HFFc6 (cell line): Measurements from ENCODE around the gene FAF2. TPM values are rescaled to one million over a fixed set of nuclear protein-coding genes. Genes with fewer than 3 reads are reported as not detected.
"Not testable (repeated sequence)": the region's sequence is repeated elsewhere in the genome, so short reads cannot be mapped to it uniquely, and the experiment has no call there.

Experiments used
- DNase-seq: peaks from one replicate; pipeline ENCODE4 v3.0.0-alpha.2; 2018
- H3K27ac Mint-ChIP-seq: 2 replicates; pipeline ENCODE4 v1.8.0; 2020; ENCODE audit warnings: mild to moderate bottlenecking, mixed read lengths
- H3K27me3 Mint-ChIP-seq: 2 replicates; pipeline ENCODE4 v1.8.0; 2021; ENCODE audit warnings: mild to moderate bottlenecking, moderate library complexity, mixed read lengths; ENCODE audit not compliant: insufficient read depth
- H3K36me3 Mint-ChIP-seq: 2 replicates; pipeline ENCODE4 v1.8.0; 2021; ENCODE audit warnings: low read depth, mixed read lengths
- H3K4me1 Mint-ChIP-seq: 2 replicates; pipeline ENCODE4 v1.8.0; 2020; ENCODE audit warnings: low read depth, mixed read lengths
- H3K4me3 Mint-ChIP-seq: 2 replicates; pipeline ENCODE4 v1.8.0; 2020; ENCODE audit warnings: mild to moderate bottlenecking, moderate library complexity, mixed read lengths
- H3K9me3 Mint-ChIP-seq: 2 replicates; pipeline ENCODE4 v1.8.0; 2020; ENCODE audit warnings: mild to moderate bottlenecking, mixed read lengths
- CTCF ChIP-seq: fragments of 200-600 bp; sonication (generic); IDR thresholded peaks from 2 replicates; pipeline ENCODE4 v1.5.0; 2021; ENCODE audit warnings: antibody characterized with exemption, mild to moderate bottlenecking
- total RNA-seq, 6 experiments: library from RNA; stranded (reverse); fragmentation: NEBNext Ultra II Directional; extraction: Animal tissue kit (Norgen Biotek cat#: 25700); gene quantifications; 2 replicates in 1 of 6; 3 replicates in 5 of 6; pipeline ENCODE4 v1.2.3, GENCODE V29; 2021

FAF2 gene
- total RNA-seq, 6 experiments from 2014 or later, result 43.4 to 53.1 (median 49.3) TPM

GRCh38 chr5:176406436-176407052, 41.6 kb upstream of the FAF2 start:
- no peak overlapping the region for H3K4me3 Mint-ChIP-seq
- H3K9me3 Mint-ChIP-seq, result no peaks in the 10 kb centered on the region
- no peak for DNase-seq
- H3K27me3 Mint-ChIP-seq, result no peaks in the 10 kb centered on the region; the same call in 1 of the 2 replicates
- peaks cover 11% of the 10 kb centered on the region for H3K4me1 Mint-ChIP-seq
- no peak overlapping the region for H3K27ac Mint-ChIP-seq
- peaks cover 28% of the 10 kb centered on the region; the same call in 1 of the 2 replicates for H3K36me3 Mint-ChIP-seq
- no peak for TF ChIP-seq CTCF

DNA sequence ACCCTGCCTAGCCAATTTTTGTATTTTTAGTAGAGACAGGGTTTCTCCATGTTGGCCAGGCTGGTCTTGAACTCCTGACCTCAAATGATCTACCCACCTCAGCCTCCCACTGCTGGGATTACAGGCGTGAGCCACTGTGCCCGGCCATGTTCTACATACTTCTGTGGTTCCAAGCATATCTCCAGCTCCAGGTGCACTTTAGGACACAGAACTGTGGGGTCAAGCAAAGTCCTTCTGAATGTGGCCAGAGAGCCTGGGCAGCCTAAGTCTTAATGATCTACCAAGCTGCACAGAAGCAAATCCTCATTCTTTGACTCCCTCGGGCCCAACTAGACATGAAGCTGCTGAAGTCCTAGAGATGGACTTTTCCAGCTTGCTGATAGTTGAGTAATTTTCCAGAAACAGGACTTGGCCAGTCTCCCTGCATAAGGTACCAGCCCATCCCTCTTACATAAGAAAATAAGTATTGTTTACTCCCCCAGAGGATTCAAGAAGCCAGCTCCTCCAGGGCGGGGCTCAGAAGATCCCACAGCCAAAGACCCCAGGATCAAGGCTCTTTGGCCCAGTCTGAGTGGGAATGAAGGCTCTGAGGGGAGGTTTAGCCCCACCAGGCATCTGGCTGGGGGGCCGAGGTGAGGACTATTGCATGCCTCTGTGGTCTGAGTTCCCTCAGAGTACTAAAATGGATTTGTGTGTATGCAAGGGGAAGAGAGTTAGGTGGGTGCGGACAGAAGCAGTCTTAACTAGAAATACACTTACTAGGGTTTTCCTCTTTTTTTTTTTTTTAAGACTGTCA, 40.5 kb upstream of the FAF2 start:
- peaks cover 24% of the 10 kb centered on the region; the same call in 1 of the 2 replicates for H3K36me3 Mint-ChIP-seq
- TF ChIP-seq CTCF, result no peak
- H3K4me3 Mint-ChIP-seq, result no peak overlapping the region
- H3K27me3 Mint-ChIP-seq, result no peaks in the 10 kb centered on the region; the same call in 1 of the 2 replicates
- H3K9me3 Mint-ChIP-seq, result no peaks in the 10 kb centered on the region
- peaks cover 22% of the 10 kb centered on the region for H3K4me1 Mint-ChIP-seq
- DNase-seq, result no peak
- no peak overlapping the region for H3K27ac Mint-ChIP-seq

DNA sequence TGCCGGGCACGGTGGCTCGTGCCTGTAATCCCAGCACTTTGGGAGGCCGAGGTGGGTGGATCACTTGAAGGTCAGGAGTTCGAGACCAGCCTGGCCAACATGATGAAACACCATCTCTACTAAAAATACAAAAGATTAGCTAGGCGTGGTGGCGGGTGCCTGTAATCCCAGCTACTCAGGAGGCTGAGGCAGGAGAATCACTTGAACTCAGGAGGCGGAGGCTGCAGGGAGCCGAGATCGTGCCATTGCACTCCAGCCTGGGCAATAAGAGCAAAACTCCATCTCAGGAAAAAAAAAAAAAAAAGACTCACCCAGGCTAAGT, 40.0 kb upstream of the FAF2 start:
- Mint-ChIP-seq H3K36me3 (peaks cover 22% of the 10 kb centered on the region; the same call in 1 of the 2 replicates), H3K4me1 (peaks cover 27% of the 10 kb centered on the region)
- H3K27me3 Mint-ChIP-seq, H3K27ac Mint-ChIP-seq, H3K9me3 Mint-ChIP-seq, DNase-seq, H3K4me3 Mint-ChIP-seq: not testable (repeated sequence)

GRCh38 chr5:176408590-176408989, 39.6 kb upstream of the FAF2 start:
- Mint-ChIP-seq H3K27ac (no peak overlapping the region), H3K9me3 (no peaks in the 10 kb centered on the region), H3K27me3 (no peaks in the 10 kb centered on the region; the same call in 1 of the 2 replicates), H3K36me3 (peaks cover 22% of the 10 kb centered on the region; the same call in 1 of the 2 replicates), H3K4me1 (peaks cover 31% of the 10 kb centered on the region), H3K4me3 (no peak overlapping the region)
- no peak for DNase-seq
- no peak for TF ChIP-seq CTCF

- no peak for DNase-seq
- peaks cover 43% of the 10 kb centered on the region for H3K4me1 Mint-ChIP-seq
- H3K27me3 Mint-ChIP-seq, result no peaks in the 10 kb centered on the region; the same call in 1 of the 2 replicates
- TF ChIP-seq CTCF, result no peak
- peak overlapping the region; percentile 18; the same call in 1 of the 2 replicates for H3K27ac Mint-ChIP-seq
- H3K4me3 Mint-ChIP-seq, result no peak overlapping the region
- peaks cover 22% of the 10 kb centered on the region; the same call in 1 of the 2 replicates for H3K36me3 Mint-ChIP-seq
- no peaks in the 10 kb centered on the region for H3K9me3 Mint-ChIP-seq
These were observed 38.4 kb upstream of the FAF2 start for GRCh38 chr5:176409765-176410164.
